ENCODE measurements around the gene APEH.
"Not testable (repeated sequence)": the region's sequence is repeated elsewhere in the genome, so short reads cannot be mapped to it uniquely, and the experiment has no call there.

Gene APEH

DNA sequence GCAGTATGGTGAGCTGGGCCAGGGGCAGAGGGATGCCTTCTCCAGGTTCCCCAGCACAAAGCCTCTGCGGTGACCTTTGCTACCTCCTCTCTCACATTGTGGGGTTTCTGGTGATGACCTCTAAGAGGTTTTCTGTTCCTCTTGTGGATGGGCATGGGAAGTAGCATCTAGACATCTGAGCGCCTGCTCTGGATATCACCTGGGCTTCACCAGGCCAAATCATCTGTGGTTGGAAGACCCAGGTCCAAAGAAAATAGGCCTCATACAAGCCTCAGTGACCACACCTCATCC is 7.0 kb downstream of the APEH start:
- Histone ChIP-seq H2AFZ (ENCODE audit: low read length) (no peak overlapping the region), H3K9me3 (ENCODE audit: insufficient read depth, low read depth, low read length) (no peaks in the 10 kb centered on the region), H3K4me3 (ENCODE audit: low read length, poor library complexity, severe bottlenecking) (no peak overlapping the region), H3K9ac (ENCODE audit: low read depth, low read length, poor library complexity, severe bottlenecking) (no peak overlapping the region), H3K79me2 (ENCODE audit: insufficient read depth, low read length) (peaks cover 9% of the 10 kb centered on the region; the same call in 1 of the 2 replicates), H3F3A (ENCODE audit: low read depth) (no peaks in the 10 kb centered on the region), H3K9me2 (replicated peaks; ENCODE audit: low read depth, low read length) (no peaks in the 10 kb centered on the region), H4K20me1 (ENCODE audit: insufficient read depth, low read length, poor library complexity, severe bottlenecking) (no peaks in the 10 kb centered on the region), H3K27me3 (ENCODE audit: insufficient read depth, low read length, poor library complexity, severe bottlenecking) (no peaks in the 10 kb centered on the region), H3K4me2 (ENCODE audit: low read depth, low read length, poor library complexity, severe bottlenecking) (no peak overlapping the region), H3K36me3 (ENCODE audit: insufficient read depth, low read length) (peaks cover 47% of the 10 kb centered on the region; the same call in 1 of the 2 replicates), H3K4me1 (ENCODE audit: insufficient read depth, low read length, poor library complexity, severe bottlenecking) (peaks cover 4% of the 10 kb centered on the region)
- TF ChIP-seq, protein P1, sequence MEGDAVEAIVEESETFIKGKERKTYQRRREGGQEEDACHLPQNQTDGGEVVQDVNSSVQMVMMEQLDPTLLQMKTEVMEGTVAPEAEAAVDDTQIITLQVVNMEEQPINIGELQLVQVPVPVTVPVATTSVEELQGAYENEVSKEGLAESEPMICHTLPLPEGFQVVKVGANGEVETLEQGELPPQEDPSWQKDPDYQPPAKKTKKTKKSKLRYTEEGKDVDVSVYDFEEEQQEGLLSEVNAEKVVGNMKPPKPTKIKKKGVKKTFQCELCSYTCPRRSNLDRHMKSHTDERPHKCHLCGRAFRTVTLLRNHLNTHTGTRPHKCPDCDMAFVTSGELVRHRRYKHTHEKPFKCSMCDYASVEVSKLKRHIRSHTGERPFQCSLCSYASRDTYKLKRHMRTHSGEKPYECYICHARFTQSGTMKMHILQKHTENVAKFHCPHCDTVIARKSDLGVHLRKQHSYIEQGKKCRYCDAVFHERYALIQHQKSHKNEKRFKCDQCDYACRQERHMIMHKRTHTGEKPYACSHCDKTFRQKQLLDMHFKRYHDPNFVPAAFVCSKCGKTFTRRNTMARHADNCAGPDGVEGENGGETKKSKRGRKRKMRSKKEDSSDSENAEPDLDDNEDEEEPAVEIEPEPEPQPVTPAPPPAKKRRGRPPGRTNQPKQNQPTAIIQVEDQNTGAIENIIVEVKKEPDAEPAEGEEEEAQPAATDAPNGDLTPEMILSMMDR (conservative IDR thresholded peaks at IDR 0.05; ENCODE audit: low read length) = no peak
- TF ChIP-seq EZH2phosphoT487 (IDR thresholded peaks at IDR 0.05; ENCODE audit: borderline replicate concordance) = no peak

DNA sequence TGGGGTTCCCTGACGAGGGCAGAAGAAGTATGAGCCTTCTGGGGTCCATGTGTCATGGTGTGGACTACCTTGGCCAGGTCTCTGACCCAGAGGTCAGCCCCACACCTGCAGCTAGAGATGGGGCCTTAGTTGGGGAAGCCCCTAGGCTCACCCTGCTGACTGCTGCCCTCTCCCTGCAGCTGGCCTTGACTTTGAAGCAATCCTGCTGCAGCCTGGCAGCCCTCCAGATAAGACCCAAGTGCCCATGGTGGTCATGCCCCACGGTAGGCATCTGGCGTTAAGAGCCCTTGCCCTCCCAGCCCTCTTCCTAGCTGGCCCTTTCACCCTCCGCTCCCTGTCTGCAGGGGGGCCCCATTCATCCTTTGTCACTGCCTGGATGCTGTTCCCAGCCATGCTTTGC is 7.4 kb downstream of the APEH start:
- TF ChIP-seq EZH2phosphoT487 (IDR thresholded peaks at IDR 0.05; ENCODE audit: borderline replicate concordance) = no peak
- TF ChIP-seq, protein P1 (conservative IDR thresholded peaks at IDR 0.05; ENCODE audit: low read length) = no peak
- no peaks in the 10 kb centered on the region for H3K9me3 ChIP-seq (ENCODE audit: insufficient read depth, low read depth, low read length)
- H3K36me3 ChIP-seq (ENCODE audit: insufficient read depth, low read length) = peaks cover 45% of the 10 kb centered on the region; the same call in 1 of the 2 replicates
- H2AFZ ChIP-seq (ENCODE audit: low read length) = no peak overlapping the region
- no peaks in the 10 kb centered on the region for H4K20me1 ChIP-seq (ENCODE audit: insufficient read depth, low read length, poor library complexity, severe bottlenecking)
- peaks cover under 1% of the 10 kb centered on the region for H3K4me1 ChIP-seq (ENCODE audit: insufficient read depth, low read length, poor library complexity, severe bottlenecking)
- H3K79me2 ChIP-seq (ENCODE audit: insufficient read depth, low read length) = peaks cover 6% of the 10 kb centered on the region; the same call in 1 of the 2 replicates
- no peak overlapping the region for H3K4me3 ChIP-seq (ENCODE audit: low read length, poor library complexity, severe bottlenecking)
- H3K9ac ChIP-seq (ENCODE audit: low read depth, low read length, poor library complexity, severe bottlenecking) = no peak overlapping the region
- no peaks in the 10 kb centered on the region for H3K9me2 ChIP-seq (replicated peaks; ENCODE audit: low read depth, low read length)
- no peaks in the 10 kb centered on the region for H3K27me3 ChIP-seq (ENCODE audit: insufficient read depth, low read length, poor library complexity, severe bottlenecking)
- no peak overlapping the region for H3K4me2 ChIP-seq (ENCODE audit: low read depth, low read length, poor library complexity, severe bottlenecking)
- H3F3A ChIP-seq (ENCODE audit: low read depth) = no peaks in the 10 kb centered on the region

DNA sequence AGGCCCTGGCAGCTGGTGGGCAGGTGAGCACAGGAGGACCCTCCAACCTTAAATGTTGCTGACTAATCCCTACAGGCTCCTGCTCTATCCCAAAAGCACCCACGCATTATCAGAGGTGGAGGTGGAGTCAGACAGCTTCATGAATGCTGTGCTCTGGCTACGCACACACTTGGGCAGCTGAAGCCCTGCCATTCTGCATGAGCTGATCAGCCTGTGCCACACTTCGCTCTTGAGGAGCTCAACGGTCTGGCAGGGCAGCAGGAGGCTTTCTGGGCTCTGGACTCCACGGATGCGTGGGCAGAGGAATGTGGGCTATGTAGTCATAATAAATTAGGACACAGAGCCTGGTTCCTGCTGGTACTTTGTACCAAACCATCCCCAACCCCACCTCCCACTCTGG is 9.0 kb downstream of the APEH start:
- no peak overlapping the region for H3K4me3 ChIP-seq (ENCODE audit: low read length, poor library complexity, severe bottlenecking)

DNA sequence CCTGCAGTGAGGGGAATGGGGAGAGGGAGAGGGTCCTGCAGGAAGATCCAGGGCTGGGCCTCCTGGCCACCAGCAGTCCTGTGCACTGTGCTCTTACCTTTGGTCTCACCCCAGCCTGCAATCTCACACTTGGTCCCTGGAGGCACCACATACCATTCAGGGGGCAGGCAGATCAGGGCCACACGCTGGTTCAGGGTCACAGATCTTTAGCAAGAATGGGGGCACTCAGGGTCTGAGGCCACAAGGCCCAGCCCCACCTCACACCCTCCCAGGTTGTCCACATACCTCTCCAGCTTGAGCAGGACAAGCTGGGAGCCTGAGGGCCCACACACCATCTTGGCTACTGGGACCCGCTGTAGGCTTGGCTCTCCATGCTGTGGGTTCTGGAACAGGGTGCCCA is 10.3 kb downstream of the APEH start:
- not testable (repeated sequence) for H3K9me3 ChIP-seq (ENCODE audit: insufficient read depth, low read depth, low read length); H3K9ac ChIP-seq (ENCODE audit: low read depth, low read length, poor library complexity, severe bottlenecking); H3K4me2 ChIP-seq (ENCODE audit: low read depth, low read length, poor library complexity, severe bottlenecking); H3K9me2 ChIP-seq (replicated peaks; ENCODE audit: low read depth, low read length); H3K4me1 ChIP-seq (ENCODE audit: insufficient read depth, low read length, poor library complexity, severe bottlenecking); H3K79me2 ChIP-seq (ENCODE audit: insufficient read depth, low read length); H4K20me1 ChIP-seq (ENCODE audit: insufficient read depth, low read length, poor library complexity, severe bottlenecking); H3K27me3 ChIP-seq (ENCODE audit: insufficient read depth, low read length, poor library complexity, severe bottlenecking); H3F3A ChIP-seq (ENCODE audit: low read depth); H3K4me3 ChIP-seq (ENCODE audit: low read length, poor library complexity, severe bottlenecking); H2AFZ ChIP-seq (ENCODE audit: low read length)
- H3K36me3 ChIP-seq (ENCODE audit: insufficient read depth, low read length) = peaks cover 24% of the 10 kb centered on the region; the same call in 1 of the 2 replicates

More for the DNA sequence above, 9.0 kb downstream of the APEH start:
- no peaks in the 10 kb centered on the region for H3K9me3 ChIP-seq (ENCODE audit: insufficient read depth, low read depth, low read length)
- TF ChIP-seq, protein P1 (conservative IDR thresholded peaks at IDR 0.05; ENCODE audit: low read length) = no peak
- no peak for TF ChIP-seq EZH2phosphoT487 (IDR thresholded peaks at IDR 0.05; ENCODE audit: borderline replicate concordance)
- H3K4me2 ChIP-seq (ENCODE audit: low read depth, low read length, poor library complexity, severe bottlenecking) = no peak overlapping the region
- no peak overlapping the region for H3K9ac ChIP-seq (ENCODE audit: low read depth, low read length, poor library complexity, severe bottlenecking)
- no peak overlapping the region for H2AFZ ChIP-seq (ENCODE audit: low read length)
- peaks cover 30% of the 10 kb centered on the region; the same call in 1 of the 2 replicates for H3K36me3 ChIP-seq (ENCODE audit: insufficient read depth, low read length)
- no peaks in the 10 kb centered on the region for H3F3A ChIP-seq (ENCODE audit: low read depth)
- H3K79me2 ChIP-seq (ENCODE audit: insufficient read depth, low read length) = no peaks in the 10 kb centered on the region
- H4K20me1 ChIP-seq (ENCODE audit: insufficient read depth, low read length, poor library complexity, severe bottlenecking) = no peaks in the 10 kb centered on the region
- no peaks in the 10 kb centered on the region for H3K9me2 ChIP-seq (replicated peaks; ENCODE audit: low read depth, low read length)
- H3K27me3 ChIP-seq (ENCODE audit: insufficient read depth, low read length, poor library complexity, severe bottlenecking) = no peaks in the 10 kb centered on the region
- no peaks in the 10 kb centered on the region for H3K4me1 ChIP-seq (ENCODE audit: insufficient read depth, low read length, poor library complexity, severe bottlenecking)

DNA sequence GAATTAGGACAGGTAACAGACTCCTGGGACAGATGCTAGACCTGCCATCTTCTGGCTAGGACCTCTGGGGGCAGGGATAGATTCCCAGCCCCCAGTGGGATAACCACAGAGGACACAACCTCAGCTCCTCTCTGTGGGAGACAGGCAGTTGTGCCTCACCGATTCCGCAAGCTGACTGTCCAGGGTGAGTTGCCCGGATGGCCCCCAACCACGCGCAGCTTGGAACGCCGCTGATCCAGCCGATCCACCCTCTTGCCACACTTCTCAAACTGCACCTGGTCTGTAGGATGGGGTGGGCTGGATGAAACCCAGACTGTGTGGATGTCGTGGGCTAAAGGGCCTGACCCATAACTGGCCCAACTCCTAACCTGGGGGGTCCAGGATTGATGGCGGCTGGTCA is 11.0 kb downstream of the APEH start:
- peaks cover 21% of the 10 kb centered on the region; the same call in 1 of the 2 replicates for H3K36me3 ChIP-seq (ENCODE audit: insufficient read depth, low read length)
- H3F3A ChIP-seq (ENCODE audit: low read depth); H3K79me2 ChIP-seq (ENCODE audit: insufficient read depth, low read length); H3K9me3 ChIP-seq (ENCODE audit: insufficient read depth, low read depth, low read length); H4K20me1 ChIP-seq (ENCODE audit: insufficient read depth, low read length, poor library complexity, severe bottlenecking); H3K9me2 ChIP-seq (replicated peaks; ENCODE audit: low read depth, low read length); H3K4me1 ChIP-seq (ENCODE audit: insufficient read depth, low read length, poor library complexity, severe bottlenecking); H3K9ac ChIP-seq (ENCODE audit: low read depth, low read length, poor library complexity, severe bottlenecking); H3K4me2 ChIP-seq (ENCODE audit: low read depth, low read length, poor library complexity, severe bottlenecking); H2AFZ ChIP-seq (ENCODE audit: low read length); H3K27me3 ChIP-seq (ENCODE audit: insufficient read depth, low read length, poor library complexity, severe bottlenecking); H3K4me3 ChIP-seq (ENCODE audit: low read length, poor library complexity, severe bottlenecking): not testable (repeated sequence)
